ENCODE results near the gene CD300H.

The CD300H gene

DNA sequence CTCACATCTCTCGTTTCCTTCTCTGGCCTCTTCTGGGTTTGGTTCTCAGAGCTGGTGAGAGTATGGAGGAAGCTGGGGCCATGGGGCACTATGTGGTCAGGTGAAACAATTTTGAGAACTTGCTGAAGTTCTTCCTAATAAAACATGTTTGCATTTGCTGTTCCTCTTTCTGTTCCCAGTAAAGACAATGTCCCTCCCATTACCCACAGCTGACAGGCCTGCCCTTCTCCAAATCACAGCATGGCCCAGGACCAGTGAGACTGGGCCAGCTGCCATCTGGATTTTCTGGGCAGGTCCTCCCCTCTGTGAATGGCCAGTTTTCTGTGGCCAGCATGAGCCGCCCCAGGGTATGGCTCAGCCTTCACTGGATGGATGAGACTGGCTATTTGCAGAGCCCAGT, at the start of gene CD300H:
CD300H (minus strand) TSS at position 113 of the 400 bp plus-strand sequence.
- in situ Hi-C loops (cut with MboI; ENCODE audit: low sequenced_read_pairs), result no loop called here

DNA sequence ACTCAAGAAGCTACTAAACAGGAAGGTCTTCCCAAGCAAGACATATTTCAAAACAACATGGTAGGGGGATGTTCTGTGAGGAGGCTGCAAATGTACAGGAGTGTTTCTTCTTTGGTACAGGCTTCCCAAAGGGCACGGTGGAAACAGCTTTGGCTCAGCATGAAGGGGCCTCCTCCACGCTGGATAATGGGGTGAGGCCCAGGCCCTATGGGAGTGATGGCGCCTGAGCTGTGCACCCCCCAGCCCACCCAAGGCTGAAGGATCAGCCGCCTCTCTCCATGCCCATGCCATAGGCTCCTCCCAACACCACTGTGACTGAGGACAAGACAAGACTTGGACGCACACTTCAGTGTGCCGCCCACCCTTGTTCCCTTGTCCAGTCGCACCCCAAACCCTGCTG, 49.4 kb upstream of the CD300H start:
- in situ Hi-C loops (cut with MboI; ENCODE audit: low sequenced_read_pairs), result no loop called here

DNA sequence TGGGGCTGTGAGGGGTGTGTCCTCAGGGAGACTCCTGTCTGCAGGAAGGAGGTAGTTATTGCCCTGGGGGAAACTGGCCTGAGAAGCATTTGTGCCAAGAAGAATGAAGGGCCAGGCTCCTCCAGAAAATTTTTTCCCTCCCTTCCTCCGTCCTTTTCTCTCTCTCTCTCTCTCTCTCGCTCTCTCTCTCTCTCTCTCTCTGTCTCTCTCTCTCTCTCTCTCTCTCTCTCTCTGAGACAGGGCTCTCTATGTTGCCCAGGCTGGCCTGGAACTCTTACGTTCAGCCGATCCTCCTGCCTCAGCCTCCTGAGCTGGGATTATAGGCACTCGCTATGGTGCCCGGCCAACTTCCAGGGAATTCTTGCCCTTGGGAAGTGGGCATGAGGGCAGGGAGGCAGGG, 44.7 kb upstream of the CD300H start:
- in situ Hi-C loops (cut with MboI; ENCODE audit: low sequenced_read_pairs), result no loop called here

DNA sequence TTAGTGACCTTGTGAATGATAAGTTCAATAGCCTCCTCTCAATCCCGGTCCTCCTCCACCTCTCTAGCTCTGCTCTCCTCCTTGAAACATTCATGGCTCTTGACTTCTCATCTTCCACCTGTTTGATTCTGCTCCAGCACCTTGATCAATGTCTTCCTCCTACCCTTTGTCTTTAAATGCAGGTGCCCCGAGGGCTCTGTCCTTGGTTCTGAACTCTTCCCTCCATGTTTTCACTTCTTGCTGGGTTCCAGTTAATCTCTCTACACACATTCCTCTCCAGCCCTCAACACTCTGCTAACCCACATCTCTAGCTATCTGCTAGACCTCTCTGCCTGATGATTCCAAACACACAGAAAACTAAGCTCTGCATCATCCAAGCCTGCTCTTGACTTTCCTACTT, 42.8 kb upstream of the CD300H start:
- in situ Hi-C loops (cut with MboI; ENCODE audit: low sequenced_read_pairs), result no loop called here

DNA sequence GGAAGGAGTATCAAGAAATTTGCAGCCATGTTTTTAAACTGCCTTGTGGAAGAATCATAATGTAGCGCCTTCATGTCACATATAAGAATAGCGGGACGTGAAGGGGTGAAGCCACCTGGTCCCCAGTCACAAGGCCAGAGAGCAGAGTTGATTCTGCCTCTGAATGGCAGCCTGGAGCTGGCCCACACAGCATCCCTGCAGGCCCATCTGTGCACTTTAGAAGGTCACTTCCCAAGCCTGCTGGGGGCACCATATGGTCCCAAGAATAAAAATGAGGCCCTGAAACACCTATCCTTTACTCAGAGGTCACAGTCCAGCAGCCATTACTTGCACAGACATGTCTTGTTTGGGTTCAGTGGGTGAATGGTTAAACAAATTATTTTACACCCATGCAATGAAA, 41.2 kb upstream of the CD300H start:
- in situ Hi-C loops (cut with MboI; ENCODE audit: low sequenced_read_pairs), result no loop called here

DNA sequence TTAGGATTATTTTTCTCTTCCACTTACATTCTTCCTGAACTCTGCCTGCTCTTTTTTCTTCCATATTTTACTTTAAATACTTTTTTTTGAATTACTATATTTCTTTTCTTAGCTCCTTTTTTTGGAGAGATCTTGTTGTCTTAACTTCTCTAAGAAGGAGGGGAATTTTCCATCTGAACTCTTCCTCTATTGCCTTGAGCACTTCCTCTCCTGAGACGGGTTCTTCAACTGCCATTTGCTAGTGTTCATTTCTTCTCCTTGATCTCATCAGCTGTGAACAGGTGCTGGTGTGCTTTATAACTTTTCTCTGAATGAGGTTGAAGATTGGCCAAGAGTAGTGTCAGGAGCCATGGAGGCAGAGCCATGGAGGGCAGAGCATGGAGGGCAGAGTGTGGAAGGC, 39.9 kb upstream of the CD300H start:
- in situ Hi-C loops (cut with MboI; ENCODE audit: low sequenced_read_pairs), result no loop called here

DNA sequence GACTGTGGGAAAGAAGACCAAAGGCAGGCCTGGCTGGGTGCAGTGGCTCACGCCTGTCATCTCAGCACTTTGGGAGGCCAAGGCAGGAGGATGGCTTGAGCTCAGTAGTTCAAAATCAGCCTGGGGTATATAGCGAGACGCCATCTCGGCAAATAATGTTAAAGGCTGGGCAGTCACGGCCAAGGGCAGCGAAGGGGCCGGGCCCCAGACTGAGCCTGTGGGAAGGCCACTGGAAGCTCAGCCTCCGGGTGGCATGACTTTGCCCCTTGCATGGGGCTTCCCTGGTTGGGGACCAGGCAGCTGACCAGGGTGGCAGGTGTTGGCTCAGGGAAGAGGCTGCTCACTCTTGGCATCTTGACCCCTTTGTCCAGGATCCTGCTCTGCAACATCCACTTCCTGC, 38.7 kb upstream of the CD300H start:
- in situ Hi-C loops (cut with MboI; ENCODE audit: low sequenced_read_pairs), result no loop called here

DNA sequence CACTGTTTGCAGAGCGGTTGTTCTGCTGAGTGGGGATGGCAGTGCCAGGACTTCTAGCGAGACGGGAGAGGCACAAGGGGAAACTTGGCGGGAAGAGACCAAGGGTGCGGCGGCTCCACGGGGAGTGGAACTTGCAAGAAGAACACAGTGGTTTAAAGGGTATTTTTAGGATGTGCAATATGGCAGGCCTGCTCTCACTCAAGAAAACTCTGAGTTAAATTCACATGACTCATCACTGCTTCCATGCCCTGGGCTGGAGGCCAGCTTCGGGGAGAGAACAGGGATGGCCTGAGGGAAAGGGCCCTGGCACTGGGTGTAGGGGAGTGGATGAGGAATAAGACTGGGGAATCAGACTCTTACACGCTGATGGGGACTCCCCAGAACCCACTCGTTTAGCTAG, 38.1 kb upstream of the CD300H start:
- in situ Hi-C loops (cut with MboI; ENCODE audit: low sequenced_read_pairs), result no loop called here

DNA sequence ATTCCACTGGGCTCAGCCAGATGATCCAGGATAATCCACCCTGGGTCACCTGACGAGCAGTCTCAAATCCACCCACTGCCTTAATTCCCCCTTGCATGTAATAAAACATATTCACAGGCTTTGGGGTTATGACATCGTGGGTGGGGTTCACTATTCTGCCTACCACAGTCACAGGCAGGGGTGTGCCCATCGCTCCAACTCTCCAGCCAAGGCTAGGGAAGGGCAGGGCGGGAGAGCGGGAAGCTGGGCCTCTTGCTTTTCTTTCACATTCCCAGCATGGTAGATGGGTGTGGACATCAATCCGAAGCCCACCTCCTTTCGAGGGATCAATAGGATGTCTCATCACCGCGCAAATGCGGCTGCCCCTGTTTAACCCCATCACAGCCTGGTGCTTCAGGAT, 37.5 kb upstream of the CD300H start:
- in situ Hi-C loops (cut with MboI; ENCODE audit: low sequenced_read_pairs), result no loop called here

DNA sequence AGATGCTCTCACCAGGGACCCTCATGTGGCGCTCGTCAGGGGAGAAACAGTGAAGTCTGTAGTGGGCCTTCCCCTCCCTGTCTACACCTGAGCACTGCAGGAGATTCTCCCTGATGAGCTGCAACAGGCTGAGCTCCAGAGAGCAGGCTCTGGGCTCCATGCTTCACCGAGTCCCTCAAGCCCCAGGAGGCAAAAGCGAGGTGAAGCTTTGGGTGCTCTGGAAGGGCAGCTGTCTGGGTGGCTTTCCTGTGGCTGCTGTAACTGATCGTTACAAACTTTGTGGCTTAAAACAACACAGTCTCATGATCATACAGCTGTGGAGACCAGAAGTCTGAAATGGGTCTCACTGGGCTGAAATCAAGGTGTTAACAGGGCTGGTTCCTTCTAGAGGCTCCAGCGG, 36.9 kb upstream of the CD300H start:
- in situ Hi-C loops (cut with MboI; ENCODE audit: low sequenced_read_pairs), result no loop called here

DNA sequence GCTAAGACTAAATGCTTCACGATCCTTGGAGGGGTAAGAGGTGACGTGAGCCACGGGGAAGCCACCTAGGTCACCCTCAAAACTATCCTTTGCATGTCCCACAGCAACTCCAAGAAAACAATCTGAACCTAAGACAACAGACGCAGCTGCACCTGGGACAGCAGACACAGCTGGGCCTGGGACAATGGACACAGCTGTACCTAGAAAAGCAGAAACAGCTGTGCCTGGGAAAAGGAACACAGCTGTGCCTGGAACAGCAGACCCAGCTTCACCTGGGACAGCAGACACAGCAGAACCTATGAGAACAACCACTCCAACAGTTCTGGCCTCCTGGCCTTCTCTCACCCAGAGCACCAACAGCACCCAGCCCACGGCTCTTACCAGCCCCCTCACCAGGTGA, 36.4 kb upstream of the CD300H start:
- in situ Hi-C loops (cut with MboI; ENCODE audit: low sequenced_read_pairs), result no loop called here

DNA sequence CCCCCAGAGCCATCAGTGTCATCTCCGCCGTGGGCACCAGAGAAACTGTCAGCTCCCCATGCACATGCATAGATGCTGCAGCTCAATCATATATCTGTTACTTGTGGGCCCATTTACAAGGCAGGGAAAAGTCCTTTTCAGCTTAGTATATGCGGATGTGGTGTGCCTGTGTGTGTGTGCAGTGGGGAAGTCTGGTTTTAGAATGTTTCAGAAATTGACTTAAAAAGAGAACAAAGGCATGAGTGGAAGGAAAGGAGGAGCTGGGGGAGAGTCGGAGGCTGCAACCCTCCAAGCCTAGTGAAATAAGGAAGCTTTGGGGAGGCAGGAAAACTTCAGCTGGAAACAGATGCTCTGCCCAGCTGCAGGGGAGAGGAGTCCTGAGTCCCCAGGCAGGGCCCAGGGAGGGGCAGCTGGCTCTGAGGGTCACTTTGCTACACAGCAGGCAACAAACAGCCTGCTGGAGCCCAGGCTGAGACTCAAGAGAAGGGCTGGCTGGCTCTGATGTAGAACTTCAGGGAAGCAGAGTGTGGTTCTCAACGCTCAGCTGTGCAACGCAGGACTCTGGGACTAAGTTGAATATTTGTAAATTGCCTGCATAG, 35.8 kb upstream of the CD300H start:
- in situ Hi-C loops (cut with MboI; ENCODE audit: low sequenced_read_pairs), result no loop called here

DNA sequence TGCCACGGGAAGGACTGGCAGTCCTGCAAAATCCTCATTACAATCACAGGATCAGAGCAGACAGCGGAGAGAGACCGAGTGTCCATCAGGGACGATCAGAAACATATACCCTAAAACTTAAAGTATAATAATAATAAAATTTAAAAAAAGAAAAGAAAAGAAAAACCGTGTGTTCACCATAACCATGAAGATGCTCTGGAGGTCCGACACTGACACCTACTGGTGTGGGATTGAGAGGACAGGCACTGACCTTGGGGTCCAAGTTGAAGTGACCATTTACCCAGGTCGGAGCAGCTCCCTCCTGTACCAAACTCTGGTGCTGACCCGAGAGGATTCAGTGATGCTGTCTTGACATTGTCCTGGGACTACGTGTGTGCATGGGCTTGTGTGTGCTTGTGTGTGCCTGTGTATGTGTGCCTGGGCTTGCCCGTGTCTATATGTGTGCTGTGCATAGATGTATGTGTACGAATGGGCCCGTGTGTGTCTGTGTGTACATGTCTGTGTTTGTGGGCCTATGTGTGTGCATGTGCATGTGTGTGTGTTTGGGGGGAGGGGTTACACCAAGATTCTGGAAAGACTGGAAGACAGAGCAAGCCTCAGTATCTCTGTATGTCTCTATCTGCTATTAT, 34.7 kb upstream of the CD300H start:
- in situ Hi-C loops (cut with MboI; ENCODE audit: low sequenced_read_pairs), result no loop called here

DNA sequence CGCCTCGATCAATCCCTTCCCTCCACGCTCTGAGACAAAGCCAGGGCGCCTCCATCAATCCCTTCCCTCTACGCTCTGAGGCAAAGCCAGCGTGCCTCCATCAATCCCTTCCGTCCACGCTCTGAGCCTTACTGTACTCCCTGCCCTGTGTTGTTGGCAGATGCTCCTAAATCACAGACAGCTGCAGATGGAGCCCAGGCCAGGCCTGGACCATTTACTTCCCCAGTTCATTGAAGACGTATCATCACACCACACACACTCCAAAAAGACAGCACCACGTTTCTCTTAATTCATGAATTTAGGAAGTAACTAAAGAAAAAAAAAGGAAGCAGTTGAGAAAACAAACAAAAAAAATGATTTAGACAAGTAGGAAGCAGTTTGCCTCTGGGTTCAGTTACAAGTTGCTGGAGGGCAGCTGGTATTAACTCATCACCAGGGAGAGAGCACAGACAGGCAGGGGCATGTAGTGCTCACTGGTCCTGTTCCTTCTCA, 32.2 kb upstream of the CD300H start:
- in situ Hi-C loops (cut with MboI; ENCODE audit: low sequenced_read_pairs), result no loop called here

DNA sequence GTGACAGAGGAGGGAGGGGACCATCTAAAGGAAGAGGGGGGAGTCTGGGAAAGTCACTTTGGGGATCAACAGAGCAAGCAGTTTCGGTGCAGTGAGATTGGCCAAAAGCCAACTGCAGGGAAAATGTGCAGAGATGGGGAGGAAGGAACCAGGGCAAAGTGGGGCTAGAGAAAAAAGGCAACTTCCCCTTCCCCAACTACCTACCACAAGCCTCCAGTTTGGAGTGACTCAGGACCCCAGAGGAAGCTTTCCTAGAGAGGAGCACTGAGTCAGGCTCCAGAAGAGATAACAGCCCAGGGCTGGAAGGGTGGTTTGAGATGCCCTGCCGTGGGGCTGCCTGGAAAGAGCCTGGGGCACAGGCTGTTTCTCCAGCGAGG, 31.7 kb upstream of the CD300H start:
- in situ Hi-C loops (cut with MboI; ENCODE audit: low sequenced_read_pairs), result no loop called here

DNA sequence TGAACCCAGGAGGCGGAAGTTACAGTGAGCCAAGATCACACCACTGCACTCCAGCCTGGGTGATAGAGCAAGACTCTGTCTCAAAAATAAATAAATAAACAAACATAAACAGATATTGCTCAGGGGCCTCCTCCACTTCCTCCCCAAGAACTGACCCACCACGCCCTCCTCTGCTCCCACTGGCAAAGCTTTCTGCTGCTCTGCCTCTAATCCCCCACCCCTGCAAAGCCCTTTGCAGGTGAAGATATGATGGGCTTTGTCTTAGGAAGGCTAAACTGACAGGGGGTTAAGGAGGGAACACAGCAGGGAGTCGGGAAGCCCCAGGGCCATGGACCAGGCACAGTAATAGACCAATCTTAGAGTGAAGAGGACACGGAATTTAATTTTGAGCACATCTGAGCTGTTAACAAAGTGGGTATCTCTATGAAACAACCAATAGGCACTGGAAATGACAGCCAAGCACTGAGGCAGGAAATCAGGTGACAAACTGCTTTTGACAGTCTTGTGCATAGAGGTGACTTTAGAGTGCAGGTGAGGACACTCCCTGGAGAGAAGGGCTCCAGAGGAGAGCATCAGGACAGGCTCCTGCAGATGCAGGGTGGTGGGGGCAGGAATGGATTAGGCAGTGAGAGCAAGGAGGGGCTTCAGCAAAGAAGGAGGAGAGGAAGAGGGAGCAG, 31.2 kb upstream of the CD300H start:
- in situ Hi-C loops (cut with MboI; ENCODE audit: low sequenced_read_pairs), result no loop called here

DNA sequence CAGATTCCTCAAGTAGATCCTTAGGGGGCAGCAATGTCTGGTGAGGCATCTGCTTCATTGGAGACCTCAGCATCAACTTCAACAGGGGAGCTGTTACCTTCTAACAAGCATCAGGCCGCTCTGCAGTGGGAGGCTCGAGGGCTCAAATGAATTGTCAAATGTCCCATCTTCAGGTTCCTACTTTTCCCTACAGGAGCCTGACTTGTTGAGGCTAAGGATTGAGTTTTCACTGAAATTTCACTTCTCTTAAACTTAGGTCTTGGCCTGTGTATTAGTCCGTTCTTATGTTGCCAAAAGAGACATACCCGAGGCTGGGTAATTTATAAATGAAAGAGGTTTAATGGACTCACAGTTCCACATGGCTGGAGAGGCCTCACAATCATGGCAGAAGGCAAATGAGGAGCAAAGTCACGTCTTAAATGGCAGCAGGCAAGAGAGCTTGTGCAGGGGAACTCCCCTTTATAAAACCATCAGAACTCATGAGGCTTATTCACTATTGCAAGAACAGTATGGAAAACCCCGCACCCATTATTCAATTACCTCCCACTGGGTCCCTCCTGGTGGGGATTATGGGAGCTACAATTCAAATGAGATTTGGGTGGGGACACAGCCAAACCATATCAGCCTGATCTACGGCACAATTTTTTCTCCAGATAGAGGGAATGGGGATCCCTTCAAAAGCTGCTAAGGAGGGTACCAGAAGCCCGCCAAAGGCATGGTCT, 29.9 kb upstream of the CD300H start:
- in situ Hi-C loops (cut with MboI; ENCODE audit: low sequenced_read_pairs), result no loop called here

DNA sequence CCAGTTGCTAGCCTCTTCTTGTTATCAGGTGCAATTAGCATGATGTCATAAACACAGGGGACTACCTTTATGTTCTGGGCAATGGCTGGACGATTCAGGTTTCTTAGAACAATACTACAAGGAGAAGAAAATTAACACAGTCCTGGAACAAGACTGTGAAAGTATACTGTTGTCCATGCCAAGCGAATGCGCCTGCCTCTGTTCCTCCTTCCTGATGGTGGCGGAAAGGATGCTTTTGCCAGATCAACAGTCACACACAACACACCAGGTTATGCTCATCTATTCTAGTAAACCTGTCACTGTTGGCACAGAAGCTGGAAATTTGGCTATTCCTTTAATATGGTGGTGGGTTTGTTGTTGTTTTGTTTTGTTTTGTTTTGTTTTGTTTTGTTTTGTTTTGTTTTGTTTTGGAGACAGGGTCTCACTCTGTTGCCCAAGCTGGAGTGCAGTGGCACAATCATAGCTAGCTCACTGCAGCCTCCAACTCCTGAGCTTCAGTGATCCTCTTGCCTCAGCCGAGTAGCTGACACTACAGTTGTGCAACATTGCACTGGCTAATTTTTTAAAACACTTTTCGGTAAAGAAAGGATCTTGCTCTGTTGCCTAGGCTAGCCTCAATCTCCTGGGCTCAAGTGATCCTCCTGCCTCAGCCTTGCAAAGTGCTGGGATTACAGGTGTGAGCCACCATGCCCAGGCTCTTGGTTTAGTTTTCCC, 27.9 kb upstream of the CD300H start:
- in situ Hi-C loops (cut with MboI; ENCODE audit: low sequenced_read_pairs), result no loop called here

DNA sequence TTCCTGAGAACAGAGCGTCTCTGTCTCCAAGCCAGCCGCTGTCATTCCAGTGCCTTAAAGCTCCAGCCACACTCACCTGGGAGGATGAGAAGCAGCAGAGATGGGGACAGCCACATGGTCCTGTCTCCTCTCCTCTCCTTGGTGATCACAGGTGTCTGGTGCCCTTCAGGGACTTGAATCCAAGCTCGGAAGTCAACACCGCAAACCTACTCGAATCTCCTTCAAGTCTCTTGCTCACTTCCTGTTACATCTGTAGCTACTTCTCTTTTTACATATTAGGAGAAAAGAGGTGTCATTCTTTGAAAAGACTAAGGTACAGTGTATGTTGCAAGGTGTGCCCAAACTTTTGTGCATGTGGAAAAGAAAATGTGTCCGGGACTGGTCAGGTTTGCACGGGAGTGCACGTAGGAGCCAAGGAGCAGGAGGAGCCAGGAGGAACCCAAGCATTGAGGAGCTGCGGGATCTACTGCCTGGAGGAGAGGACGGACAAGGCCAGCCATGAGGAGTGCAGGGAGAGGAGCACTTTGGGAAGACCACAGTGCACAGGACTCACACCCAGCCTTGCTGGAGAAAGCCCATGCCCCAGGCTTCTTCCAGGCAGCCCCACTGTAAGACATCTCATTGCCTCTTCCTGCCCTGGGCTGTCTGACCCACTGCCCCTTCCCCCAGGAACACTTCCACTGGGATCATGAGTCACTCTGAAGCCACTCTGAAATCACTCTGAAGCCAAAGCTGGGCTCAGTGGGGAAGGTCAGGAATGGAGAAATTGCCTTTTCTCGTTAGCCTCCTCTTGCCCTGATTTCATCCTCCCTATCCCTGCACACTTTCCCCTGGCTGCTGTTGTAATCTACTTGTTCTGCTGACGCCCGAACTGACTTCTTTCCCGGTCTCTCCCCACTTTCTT, 25.0 kb upstream of the CD300H start, which contains the start of gene CD300LD:
CD300LD (minus strand) TSS at position 197 of the 904 bp plus-strand sequence; CDS start at position 116, 81 bp downstream.
- in situ Hi-C loops (cut with MboI; ENCODE audit: low sequenced_read_pairs), result no loop called here

DNA sequence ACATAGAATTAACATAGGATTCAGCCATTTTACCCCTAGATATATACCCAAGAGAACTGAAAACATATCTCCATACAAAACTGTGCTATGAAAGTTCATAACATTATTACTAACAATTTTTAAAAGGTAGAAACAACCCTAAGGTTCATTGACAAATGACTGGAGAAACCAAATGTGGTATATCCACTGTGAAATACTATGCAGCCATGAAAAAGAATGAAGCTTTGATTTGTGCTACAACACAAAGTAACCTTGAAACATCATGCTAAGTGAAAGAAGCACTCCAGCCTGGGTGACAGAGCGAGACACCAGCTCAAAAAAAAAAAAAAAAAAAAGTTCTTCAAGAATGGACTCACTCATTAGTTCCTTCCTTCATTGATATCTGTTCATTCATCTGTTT, 24.2 kb upstream of the CD300H start:
- in situ Hi-C loops (cut with MboI; ENCODE audit: low sequenced_read_pairs), result no loop called here
